GM12875 (cell line): ENCODE results near the gene ATP2B1.

Experiments
- H3K4me3 ChIP-seq: one replicate; pipeline ENCODE4 v1.5.1; 2011; ENCODE audit warnings: low read depth, low read length, control low read depth
- CTCF ChIP-seq: IDR thresholded peaks from 2 replicates; pipeline ENCODE4 v1.5.1; 2011; ENCODE audit warnings: low read depth, mild to moderate bottlenecking, control low read depth, inconsistent platforms, low read length, moderate library complexity, borderline replicate concordance; ENCODE audit not compliant: insufficient read depth

The ATP2B1 gene

GRCh38 chr12:89731614-89732013 lies 23.0 kb upstream of the ATP2B1 start:
- no peak for TF ChIP-seq CTCF
- no peak overlapping the region for H3K4me3 ChIP-seq

GRCh38 chr12:89731089-89731488 lies 22.5 kb upstream of the ATP2B1 start:
- no peak overlapping the region for H3K4me3 ChIP-seq
- no peak for TF ChIP-seq CTCF

- no peak for TF ChIP-seq CTCF
- no peak overlapping the region for H3K4me3 ChIP-seq
These were observed 21.4 kb upstream of the ATP2B1 start for GRCh38 chr12:89729946-89730459.

- H3K4me3 ChIP-seq: no peak overlapping the region
- TF ChIP-seq CTCF: no peak
These were observed 14.6 kb upstream of the ATP2B1 start for GRCh38 chr12:89723276-89723675.

- H3K4me3 ChIP-seq: no peak overlapping the region
- no peak for TF ChIP-seq CTCF
These were observed 12.8 kb upstream of the ATP2B1 start for GRCh38 chr12:89721291-89721987.

- no peak overlapping the region for H3K4me3 ChIP-seq
- TF ChIP-seq CTCF: no peak
These were observed 9.3 kb upstream of the ATP2B1 start for GRCh38 chr12:89717759-89718523.
